ENCODE data around the gene CAPN11.

DNA sequence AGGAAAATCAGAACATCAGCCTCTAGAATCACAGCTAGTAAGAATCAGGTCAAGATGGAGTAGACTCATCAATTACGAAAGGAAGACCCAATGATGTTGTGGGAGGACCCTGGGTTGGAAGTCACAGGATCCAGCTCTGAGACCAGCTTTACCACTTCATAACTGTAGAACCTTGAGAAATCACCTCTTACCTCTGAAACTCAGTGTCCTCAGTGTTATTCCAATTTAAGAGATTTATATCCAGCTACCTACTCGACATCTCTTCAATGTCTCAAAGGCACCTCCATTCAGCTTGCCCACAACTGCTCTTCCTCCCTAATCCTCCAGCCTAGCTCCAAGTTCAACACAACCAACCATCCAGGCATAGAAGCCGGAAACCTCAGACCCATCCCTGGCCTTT, 47.7 kb upstream of the CAPN11 start:
- no peak for TF ChIP-seq CTCF (conservative IDR thresholded peaks at IDR 0.05; ENCODE audit: low read depth in 2 of 2)
- TF ChIP-seq EZH2 (IDR thresholded peaks at IDR 0.05; ENCODE audit: low read depth, unreplicated experiment) = no peak
- no peak for TF ChIP-seq POLR2AphosphoS5 (IDR thresholded peaks at IDR 0.05; ENCODE audit: low read depth)
- TF ChIP-seq REST (IDR thresholded peaks at IDR 0.05; ENCODE audit: unreplicated experiment) = no peak
- TF ChIP-seq CREB1 (CRISPR knock-in tag; IDR thresholded peaks at IDR 0.05; ENCODE audit: low read depth) = no peak
- TF ChIP-seq JUNB (IDR thresholded peaks at IDR 0.05; ENCODE audit: unreplicated experiment) = no peak
- no peak for TF ChIP-seq STAT1 (IDR thresholded peaks at IDR 0.05; ENCODE audit: unreplicated experiment)

Measured in GM23338 (cell line).